Left ventricle myocardium inferior (tissue), 1 donor: ENCODE results near the gene KRT36. TPM values are rescaled to one million over a fixed set of nuclear protein-coding genes. Genes with fewer than 3 reads are reported as not detected.

Experiments
- DNase-seq: peaks from one replicate; pipeline ENCODE4 v3.0.0-alpha.2; 2020
- H3K27ac ChIP-seq: fragments of 200-600 bp; replicated peaks from 2 replicates; pipeline ENCODE4 v1.8.0; 2021
- H3K27me3 ChIP-seq: fragments of 200-600 bp; 2 replicates; pipeline ENCODE4 v1.8.0; 2021; ENCODE audit warnings: low read depth
- H3K36me3 ChIP-seq: fragments of 200-600 bp; 2 replicates; pipeline ENCODE4 v1.8.0; 2021
- H3K4me1 ChIP-seq: fragments of 200-600 bp; 2 replicates; pipeline ENCODE4 v1.8.0; 2021
- H3K4me3 ChIP-seq: fragments of 200-600 bp; 2 replicates; pipeline ENCODE4 v1.8.0; 2021; ENCODE audit warnings: mild to moderate bottlenecking, moderate library complexity
- H3K9me3 ChIP-seq: fragments of 200-600 bp; replicated peaks from 2 replicates; pipeline ENCODE4 v1.8.0; 2021
- CTCF ChIP-seq: fragments of 200-600 bp; IDR thresholded peaks from 2 replicates; pipeline ENCODE4 v1.8.0; 2021; ENCODE audit warnings: antibody characterized with exemption, mild to moderate bottlenecking, borderline replicate concordance
- intact Hi-C: fragments of 100-400 bp; cut with micrococcal nuclease; formaldehyde crosslinking; loops from one replicate; pipeline ENCODE4 v1.11.0; 2022
- total RNA-seq: library from RNA; stranded (reverse); fragmentation: NEBNext Ultra II Directional; extraction: Animal tissue kit (Norgen Biotek cat#: 25700); gene quantifications from one replicate; pipeline ENCODE4 v1.2.1, GENCODE V29; 2021
- donor health status: DM: no; HTN: yes; CAD: no; lungs with severe emphysema.

KRT36 gene
- total RNA-seq, 1 donor from 2014 or later = not detected

GRCh38 chr17:41510251-41511065 is 20.7 kb upstream of the KRT36 start:
- H3K27me3 ChIP-seq = peaks cover 93% of the 10 kb centered on the region
- intact Hi-C loops = no loop called here
- no peak for DNase-seq
- H3K27ac ChIP-seq = no peak overlapping the region
- H3K4me3 ChIP-seq = no peak overlapping the region
- no peak for TF ChIP-seq CTCF
- no peaks in the 10 kb centered on the region for H3K4me1 ChIP-seq
- H3K36me3 ChIP-seq = no peaks in the 10 kb centered on the region
- H3K9me3 ChIP-seq = no peaks in the 10 kb centered on the region

- TF ChIP-seq CTCF = no peak
- no peak for DNase-seq
- H3K36me3 ChIP-seq = no peaks in the 10 kb centered on the region
- no peak overlapping the region for H3K4me3 ChIP-seq
- H3K4me1 ChIP-seq = no peaks in the 10 kb centered on the region
- no peaks in the 10 kb centered on the region for H3K9me3 ChIP-seq
- peaks cover 77% of the 10 kb centered on the region for H3K27me3 ChIP-seq
- intact Hi-C loops = no loop called here
- no peak overlapping the region for H3K27ac ChIP-seq
Measured at GRCh38 chr17:41507315-41507880, 17.7 kb upstream of the KRT36 start.

- Histone ChIP-seq H3K27me3 (peaks cover 77% of the 10 kb centered on the region), H3K36me3 (no peaks in the 10 kb centered on the region), H3K4me3 (no peak overlapping the region), H3K9me3 (no peaks in the 10 kb centered on the region), H3K4me1 (no peaks in the 10 kb centered on the region), H3K27ac (no peak overlapping the region)
- no peak for TF ChIP-seq CTCF
- DNase-seq = no peak
- intact Hi-C loops = no loop called here
Measured at GRCh38 chr17:41505809-41506767, 16.4 kb upstream of the KRT36 start.

- H3K27ac ChIP-seq = no peak within 1 kb of the TSS
- H3K27me3 ChIP-seq = peaks cover 77% of the 10 kb centered on the region
- no peaks in the 10 kb centered on the region for H3K4me1 ChIP-seq
- intact Hi-C loops = no loop called here
- no peak within 1 kb of the TSS for H3K4me3 ChIP-seq
- H3K36me3 ChIP-seq = no peaks in the 10 kb centered on the region
- TF ChIP-seq CTCF = no peak
- DNase-seq = no peak
- no peaks in the 10 kb centered on the region for H3K9me3 ChIP-seq
Measured at GRCh38 chr17:41505007-41505808, 15.5 kb upstream of the KRT36 start, which contains the start of gene KRT13. Gene KRT13, minus strand, starts transcription at chr17:41505612. Its CDS starts 62 bp downstream, at chr17:41505550.
